ENCODE data around the gene CACNA1E. TPM values are rescaled to one million over a fixed set of nuclear protein-coding genes. Genes with fewer than 3 reads are reported as not detected.

Gene CACNA1E
- total and polyA plus RNA-seq, 2 of the 13 experiments (the other 11 are each of a cell fraction or from before 2014, with no cell fraction given) = not detected

DNA sequence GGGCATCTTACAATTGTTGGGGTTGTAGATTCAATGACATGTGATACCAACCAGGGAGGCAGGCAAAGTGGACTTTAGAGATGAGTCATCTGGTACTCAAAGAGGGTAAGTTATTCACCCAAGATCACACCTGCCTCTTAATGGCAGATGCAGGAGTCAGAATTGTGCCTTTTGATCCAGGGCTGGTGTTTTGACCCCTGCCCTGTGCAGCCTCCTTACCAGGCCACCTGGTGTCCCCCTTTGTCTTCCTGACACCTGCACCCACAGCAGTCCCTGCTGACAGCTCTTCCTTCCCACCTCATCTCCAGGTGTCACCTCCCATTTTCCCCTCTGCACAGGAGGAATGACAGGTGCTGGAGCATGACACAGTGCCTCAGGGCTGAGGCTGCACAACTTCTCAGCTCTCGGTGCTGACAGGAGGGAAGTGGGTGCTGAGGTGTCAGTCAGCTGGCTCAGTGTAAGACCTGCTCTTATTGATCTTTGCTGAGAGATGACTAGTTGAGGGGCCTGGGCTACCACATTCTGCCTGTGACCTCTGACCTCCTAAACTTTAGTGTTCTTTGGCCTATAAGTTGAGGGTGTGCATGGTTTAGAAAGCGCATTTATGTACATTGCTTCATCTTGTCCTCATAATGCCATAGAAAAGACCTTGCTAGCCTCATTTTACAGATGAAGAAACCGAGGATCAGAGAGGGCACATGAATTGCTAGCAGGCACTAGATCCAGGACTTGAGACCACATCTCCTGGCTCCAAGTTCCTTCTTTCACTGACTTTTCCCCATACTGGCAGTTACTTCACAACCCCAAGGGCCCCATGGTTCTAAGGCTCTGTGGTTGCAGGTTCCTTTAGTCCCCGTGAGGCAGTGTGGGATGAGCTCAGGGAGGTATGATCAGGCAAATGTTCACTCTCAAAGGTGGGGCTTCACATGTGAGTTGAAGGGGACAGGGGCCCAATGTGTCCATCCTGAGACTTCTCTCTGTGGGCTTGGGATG is 31.3 kb downstream of the CACNA1E start:
- H3K36me3 ChIP-seq (replicated peaks in 1 of 2; ENCODE audit: control insufficient read depth in 1 of 2, insufficient read depth in 2 of 2, low read length in 2 of 2) = no peaks in the 10 kb centered on the region
- no TSS peak for BruUV-seq (replicated peaks)
- no peaks in the 10 kb centered on the region for H3K9me3 ChIP-seq (ENCODE audit: low read length)
- in situ Hi-C loops (cut with HindIII; ENCODE audit: extremely low pct_ligation_motif_present, low pct_unique_long_range_greater_than_20kb) (no loop called here), intact Hi-C loops (cut with micrococcal nuclease; ENCODE audit: unreplicated experiment) (no loop called here)
- no peak for ATAC-seq
- POLR2A ChIA-PET = no interaction called here
- WGBS (ENCODE audit: low lambda C conversion rate) = 26% methylated on average over 4 of the region's 4 CpGs
- FAIRE-seq = no peak
- no peak overlapping the region for H3K4me2 ChIP-seq (ENCODE audit: low read depth, low read length)
- H4K20me1 ChIP-seq (ENCODE audit: insufficient read depth, low read length) = no peaks in the 10 kb centered on the region
- H3K4me1 ChIP-seq (ENCODE audit: insufficient read depth, low read length) = no peaks in the 10 kb centered on the region
- no peak overlapping the region for H2AFZ ChIP-seq (ENCODE audit: low read length)
- peaks cover 0 to 4% of the 10 kb centered on the region in 2 experiments; a peak in 1 of 5 replicates for H3K27me3 ChIP-seq (ENCODE audit: control insufficient read depth in 1 of 2, insufficient read depth in 2 of 2, low read length in 2 of 2)
- no peak overlapping the region for H3K9ac ChIP-seq (ENCODE audit: insufficient read depth, low read depth, low read length)
- CTCF ChIA-PET (ENCODE audit: low intra/inter-chr PET ratio, low total read pairs) = no interaction called here
- no peaks in the 10 kb centered on the region for H3K79me2 ChIP-seq (ENCODE audit: insufficient read depth, low read length)
- H3K4me3 ChIP-seq (replicated peaks in 1 of 3; ENCODE audit: insufficient read depth in 1 of 3, low read depth in 2 of 3, low read length in 3 of 3) = no peak overlapping the region
- no peak overlapping the region for H3K27ac ChIP-seq (ENCODE audit: extremely low read length, insufficient read depth, low read length)
- no peak for DNase-seq (ENCODE audit: low spot score)
- TF ChIP-seq, protein P1, sequence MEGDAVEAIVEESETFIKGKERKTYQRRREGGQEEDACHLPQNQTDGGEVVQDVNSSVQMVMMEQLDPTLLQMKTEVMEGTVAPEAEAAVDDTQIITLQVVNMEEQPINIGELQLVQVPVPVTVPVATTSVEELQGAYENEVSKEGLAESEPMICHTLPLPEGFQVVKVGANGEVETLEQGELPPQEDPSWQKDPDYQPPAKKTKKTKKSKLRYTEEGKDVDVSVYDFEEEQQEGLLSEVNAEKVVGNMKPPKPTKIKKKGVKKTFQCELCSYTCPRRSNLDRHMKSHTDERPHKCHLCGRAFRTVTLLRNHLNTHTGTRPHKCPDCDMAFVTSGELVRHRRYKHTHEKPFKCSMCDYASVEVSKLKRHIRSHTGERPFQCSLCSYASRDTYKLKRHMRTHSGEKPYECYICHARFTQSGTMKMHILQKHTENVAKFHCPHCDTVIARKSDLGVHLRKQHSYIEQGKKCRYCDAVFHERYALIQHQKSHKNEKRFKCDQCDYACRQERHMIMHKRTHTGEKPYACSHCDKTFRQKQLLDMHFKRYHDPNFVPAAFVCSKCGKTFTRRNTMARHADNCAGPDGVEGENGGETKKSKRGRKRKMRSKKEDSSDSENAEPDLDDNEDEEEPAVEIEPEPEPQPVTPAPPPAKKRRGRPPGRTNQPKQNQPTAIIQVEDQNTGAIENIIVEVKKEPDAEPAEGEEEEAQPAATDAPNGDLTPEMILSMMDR (CRISPR knock-in tag; IDR thresholded peaks at IDR 0.05) = peak; percentile 17; the same call in 1 of the 2 replicates
- TF ChIP-seq ZC3H13 (CRISPR knock-in tag; IDR thresholded peaks at IDR 0.05) = no peak

- no peaks in the 10 kb centered on the region for H3K9me3 ChIP-seq (ENCODE audit: low read length)
- H3K9ac ChIP-seq (ENCODE audit: insufficient read depth, low read depth, low read length) = no peak overlapping the region
- in situ Hi-C loops (cut with HindIII; ENCODE audit: extremely low pct_ligation_motif_present, low pct_unique_long_range_greater_than_20kb) = no loop called here
- H3K4me3 ChIP-seq (replicated peaks in 1 of 3; ENCODE audit: insufficient read depth in 1 of 3, low read depth in 2 of 3, low read length in 3 of 3) = no peak overlapping the region
- FAIRE-seq (no peak), DNase-seq (ENCODE audit: low spot score) (no peak), ATAC-seq (no peak)
- H4K20me1 ChIP-seq (ENCODE audit: insufficient read depth, low read length) = no peaks in the 10 kb centered on the region
- WGBS (ENCODE audit: low lambda C conversion rate) = 50% methylated on average over 4 of the region's 4 CpGs
- ChIA-PET CTCF (ENCODE audit: low intra/inter-chr PET ratio, low total read pairs) (no interaction called here), POLR2A (no interaction called here)
- no peak overlapping the region for H3K4me2 ChIP-seq (ENCODE audit: low read depth, low read length)
- BruUV-seq (replicated peaks) = no TSS peak
- no peaks in the 10 kb centered on the region for H3K79me2 ChIP-seq (ENCODE audit: insufficient read depth, low read length)
- intact Hi-C loops (cut with micrococcal nuclease; ENCODE audit: unreplicated experiment) = no loop called here
- H3K4me1 ChIP-seq (ENCODE audit: insufficient read depth, low read length) = no peaks in the 10 kb centered on the region
- peaks cover 0 to under 1% of the 10 kb centered on the region in 2 experiments; a peak in 1 of 5 replicates for H3K27me3 ChIP-seq (ENCODE audit: control insufficient read depth in 1 of 2, insufficient read depth in 2 of 2, low read length in 2 of 2)
- no peak overlapping the region for H2AFZ ChIP-seq (ENCODE audit: low read length)
- no peak overlapping the region for H3K27ac ChIP-seq (ENCODE audit: extremely low read length, insufficient read depth, low read length)
- no peaks in the 10 kb centered on the region for H3K36me3 ChIP-seq (replicated peaks in 1 of 2; ENCODE audit: control insufficient read depth in 1 of 2, insufficient read depth in 2 of 2, low read length in 2 of 2)
- TF ChIP-seq ZNF430 (CRISPR knock-in tag; IDR thresholded peaks at IDR 0.05) (no peak), AKAP8 (CRISPR knock-in tag; IDR thresholded peaks at IDR 0.05) (no peak), EED (CRISPR knock-in tag; IDR thresholded peaks at IDR 0.05) (no peak), ZNF18 (CRISPR knock-in tag; IDR thresholded peaks at IDR 0.05; ENCODE audit: insufficient replicate concordance) (no peak), SP5 (CRISPR knock-in tag; IDR thresholded peaks at IDR 0.05; ENCODE audit: borderline replicate concordance, low read depth) (no peak), ZSCAN29 (CRISPR knock-in tag; conservative IDR thresholded peaks at IDR 0.05) (no peak), ELF4 (CRISPR knock-in tag; IDR thresholded peaks at IDR 0.05; ENCODE audit: borderline replicate concordance) (no peak)
Observed at GRCh38 chr1:181516706-181517105, 33.4 kb downstream of the CACNA1E start.

All from HepG2 (cell line).